Loucy (cell line): ENCODE measurements around the gene OBP2B.

Experiments
- H2AFZ ChIP-seq: fragments of 200-600 bp; sonication (generic); 2 replicates; pipeline ENCODE4 v1.6.0; 2016; ENCODE audit warnings: antibody characterized with exemption, mild to moderate bottlenecking, low read length, moderate library complexity
- H3F3A ChIP-seq: fragments of 200-600 bp; 2 replicates; pipeline ENCODE4 v1.6.0; 2016; ENCODE audit warnings: antibody characterized with exemption, low read depth, mild to moderate bottlenecking
- H3K27me3 ChIP-seq: fragments of 200-600 bp; sonication (generic); 2 replicates; pipeline ENCODE4 v1.6.1; 2014; ENCODE audit warnings: low read length, mild to moderate bottlenecking; ENCODE audit not compliant: insufficient read depth, poor library complexity, severe bottlenecking
- H3K36me3 ChIP-seq: fragments of 200-600 bp; sonication (generic); 2 replicates; pipeline ENCODE4 v1.6.1; 2016; ENCODE audit warnings: low read length; ENCODE audit not compliant: insufficient read depth
- H3K4me1 ChIP-seq: fragments of 200-600 bp; sonication (generic); 2 replicates; pipeline ENCODE4 v1.5.1; 2014; ENCODE audit warnings: low read length, mild to moderate bottlenecking; ENCODE audit not compliant: insufficient read depth, poor library complexity, severe bottlenecking
- H3K4me2 ChIP-seq: fragments of 200-600 bp; sonication (generic); 2 replicates; pipeline ENCODE4 v1.6.0; 2014; ENCODE audit warnings: antibody characterized with exemption, low read length, low read depth, mild to moderate bottlenecking; ENCODE audit not compliant: poor library complexity, severe bottlenecking
- H3K4me3 ChIP-seq: fragments of 200-600 bp; sonication (generic); 2 replicates; pipeline ENCODE4 v1.5.1; 2014; ENCODE audit warnings: low read length, mild to moderate bottlenecking, mixed read lengths; ENCODE audit not compliant: poor library complexity, severe bottlenecking
- H3K79me2 ChIP-seq: fragments of 200-600 bp; sonication (generic); 2 replicates; pipeline ENCODE4 v1.6.1; 2014; ENCODE audit warnings: low read length; ENCODE audit not compliant: insufficient read depth
- H3K9ac ChIP-seq: fragments of 200-600 bp; sonication (generic); 2 replicates; pipeline ENCODE4 v1.6.0; 2014; ENCODE audit warnings: mild to moderate bottlenecking, low read depth, low read length, moderate library complexity; ENCODE audit not compliant: poor library complexity, severe bottlenecking
- H3K9me2 ChIP-seq: fragments of 200-600 bp; sonication (generic); replicated peaks from 2 replicates; pipeline ENCODE4 v1.6.1; 2016; ENCODE audit warnings: low read depth, low read length, mixed read lengths
- H3K9me3 ChIP-seq: fragments of 200-600 bp; sonication (generic); 2 replicates; pipeline ENCODE4 v1.6.1; 2014; ENCODE audit warnings: mild to moderate bottlenecking, antibody characterized with exemption, low read length, low read depth; ENCODE audit not compliant: insufficient read depth
- H4K20me1 ChIP-seq: fragments of 200-600 bp; sonication (generic); 2 replicates; pipeline ENCODE4 v1.6.0; 2014; ENCODE audit warnings: antibody characterized with exemption, low read length, mild to moderate bottlenecking; ENCODE audit not compliant: insufficient read depth, poor library complexity, severe bottlenecking
- CTCF ChIP-seq: fragments of 200-600 bp; sonication (generic); conservative IDR thresholded peaks from 2 replicates; pipeline ENCODE4 v1.5.1; 2014; ENCODE audit warnings: mild to moderate bottlenecking, antibody characterized with exemption, low read length
- EZH2phosphoT487 ChIP-seq: fragments of 200-600 bp; IDR thresholded peaks from 2 replicates; pipeline ENCODE4 v1.6.1; 2018; ENCODE audit warnings: antibody characterized with exemption, mild to moderate bottlenecking, moderate library complexity, borderline replicate concordance

OBP2B gene

DNA sequence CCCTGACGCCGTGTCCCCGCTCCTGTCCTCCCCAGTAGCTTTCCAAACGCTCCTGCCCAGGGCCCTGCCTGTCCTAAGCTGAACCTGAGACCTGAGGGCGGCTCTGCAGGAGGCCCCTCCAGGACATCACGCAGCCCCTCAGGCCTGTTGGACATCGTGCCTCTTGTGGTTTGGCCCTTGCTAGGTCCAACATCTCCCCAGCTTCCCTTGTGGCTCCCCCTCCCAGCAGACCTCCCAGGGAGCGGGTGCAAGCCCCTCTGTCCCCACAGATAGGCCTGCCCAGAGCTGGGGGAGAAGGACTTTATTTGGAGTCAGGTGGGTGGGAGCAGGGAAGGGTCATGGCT is 4.1 kb downstream of the OBP2B start:
- Histone ChIP-seq H3K4me1 (no peaks in the 10 kb centered on the region), H3K4me2 (no peak overlapping the region), H3K36me3 (no peaks in the 10 kb centered on the region), H3F3A (no peaks in the 10 kb centered on the region), H3K9me3 (no peaks in the 10 kb centered on the region), H4K20me1 (no peaks in the 10 kb centered on the region), H2AFZ (no peak overlapping the region), H3K9me2 (no peaks in the 10 kb centered on the region), H3K9ac (no peak overlapping the region), H3K4me3 (no peak overlapping the region), H3K27me3 (no peaks in the 10 kb centered on the region), H3K79me2 (no peaks in the 10 kb centered on the region)
- TF ChIP-seq EZH2phosphoT487 (no peak), CTCF (no peak)

- no peaks in the 10 kb centered on the region for H3K9me2 ChIP-seq
- H4K20me1 ChIP-seq: no peaks in the 10 kb centered on the region
- H3K79me2 ChIP-seq: no peaks in the 10 kb centered on the region
- H3K36me3 ChIP-seq: no peaks in the 10 kb centered on the region
- H3K9me3 ChIP-seq: no peaks in the 10 kb centered on the region
- no peak overlapping the region for H3K4me3 ChIP-seq
- H3K27me3 ChIP-seq: no peaks in the 10 kb centered on the region
- TF ChIP-seq EZH2phosphoT487 (no peak), CTCF (no peak)
- no peak overlapping the region for H2AFZ ChIP-seq
- no peak overlapping the region for H3K9ac ChIP-seq
- H3K4me2 ChIP-seq: no peak overlapping the region
- no peaks in the 10 kb centered on the region for H3K4me1 ChIP-seq
- H3F3A ChIP-seq: no peaks in the 10 kb centered on the region
These were observed 4.6 kb downstream of the OBP2B start for GRCh38 chr9:133204335-133204992.

GRCh38 chr9:133203506-133204075 is 5.5 kb downstream of the OBP2B start:
- Histone ChIP-seq H3K9me2 (no peaks in the 10 kb centered on the region), H2AFZ (no peak overlapping the region), H3K4me3 (no peak overlapping the region), H4K20me1 (no peaks in the 10 kb centered on the region), H3F3A (no peaks in the 10 kb centered on the region), H3K79me2 (no peaks in the 10 kb centered on the region), H3K27me3 (no peaks in the 10 kb centered on the region), H3K4me1 (no peaks in the 10 kb centered on the region), H3K4me2 (no peak overlapping the region), H3K9me3 (no peaks in the 10 kb centered on the region), H3K36me3 (no peaks in the 10 kb centered on the region), H3K9ac (no peak overlapping the region)
- TF ChIP-seq CTCF (no peak), EZH2phosphoT487 (no peak)
